ENCODE data around the gene DMRTA1.
"Not testable (repeated sequence)": the region's sequence is repeated elsewhere in the genome, so short reads cannot be mapped to it uniquely, and the experiment has no call there.

Gene DMRTA1

GRCh38 chr9:22463205-22463604 lies 16.6 kb downstream of the DMRTA1 start:
- no peak overlapping the region for H3K9ac ChIP-seq (ENCODE audit: low read length in 2 of 2)
- no peak overlapping the region for H3K4me3 ChIP-seq (ENCODE audit: low read length in 2 of 2)
- H3K27ac ChIP-seq (ENCODE audit: low read length), result no peak overlapping the region
- no peaks in the 10 kb centered on the region for H3K27me3 ChIP-seq (ENCODE audit: control insufficient read depth in 1 of 2, insufficient read depth in 2 of 2, low read length in 2 of 2)
- no peaks in the 10 kb centered on the region for H3K4me1 ChIP-seq (ENCODE audit: control insufficient read depth, insufficient read depth, low read length)
- no peaks in the 10 kb centered on the region for H3K36me3 ChIP-seq (ENCODE audit: control insufficient read depth in 2 of 2, insufficient read depth in 2 of 2, low read length in 2 of 2)
- no peaks in the 10 kb centered on the region for H3K9me3 ChIP-seq (ENCODE audit: control insufficient read depth in 2 of 2, low read length in 2 of 2)

DNA sequence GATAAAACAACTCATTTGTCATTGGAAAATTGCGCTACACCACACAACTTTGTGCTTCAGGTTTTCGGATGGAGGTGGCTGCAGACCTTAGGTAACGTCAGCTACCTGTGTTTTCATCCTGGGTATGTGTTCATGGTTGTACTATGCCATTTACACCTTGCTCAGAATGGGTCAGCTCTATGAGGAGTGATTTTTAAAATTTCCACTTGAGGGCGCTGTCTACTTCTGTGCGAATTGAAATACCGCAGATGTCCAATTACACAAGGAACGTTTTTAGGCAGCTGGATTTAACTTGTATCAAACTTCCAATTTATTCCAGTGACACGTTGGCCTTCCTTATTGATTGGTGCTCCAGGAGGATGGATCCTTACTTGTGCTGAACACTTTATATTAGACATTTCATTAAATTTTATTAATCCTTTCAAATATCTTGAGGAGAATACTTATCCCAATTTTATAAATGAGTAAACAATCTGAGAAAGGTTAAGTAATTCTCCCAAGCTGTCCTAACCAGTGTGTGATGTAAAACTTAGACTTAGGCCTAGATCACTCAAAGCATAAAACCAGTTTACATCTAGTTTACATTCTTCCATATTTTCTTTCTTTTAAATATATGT lies 23.4 kb downstream of the DMRTA1 start:
- H3K9me3 ChIP-seq (ENCODE audit: control insufficient read depth in 2 of 2, low read length in 2 of 2), result no peaks in the 10 kb centered on the region
- no peaks in the 10 kb centered on the region for H3K4me1 ChIP-seq (ENCODE audit: control insufficient read depth, insufficient read depth, low read length)
- H3K36me3 ChIP-seq (ENCODE audit: control insufficient read depth in 2 of 2, insufficient read depth in 2 of 2, low read length in 2 of 2), result no peaks in the 10 kb centered on the region
- no peak overlapping the region for H3K9ac ChIP-seq (ENCODE audit: low read length in 2 of 2)
- H3K27me3 ChIP-seq (ENCODE audit: control insufficient read depth in 1 of 2, insufficient read depth in 2 of 2, low read length in 2 of 2), result no peaks in the 10 kb centered on the region
- H3K27ac ChIP-seq (ENCODE audit: low read length), result no peak overlapping the region
- no peak overlapping the region for H3K4me3 ChIP-seq (ENCODE audit: low read length in 2 of 2)

DNA sequence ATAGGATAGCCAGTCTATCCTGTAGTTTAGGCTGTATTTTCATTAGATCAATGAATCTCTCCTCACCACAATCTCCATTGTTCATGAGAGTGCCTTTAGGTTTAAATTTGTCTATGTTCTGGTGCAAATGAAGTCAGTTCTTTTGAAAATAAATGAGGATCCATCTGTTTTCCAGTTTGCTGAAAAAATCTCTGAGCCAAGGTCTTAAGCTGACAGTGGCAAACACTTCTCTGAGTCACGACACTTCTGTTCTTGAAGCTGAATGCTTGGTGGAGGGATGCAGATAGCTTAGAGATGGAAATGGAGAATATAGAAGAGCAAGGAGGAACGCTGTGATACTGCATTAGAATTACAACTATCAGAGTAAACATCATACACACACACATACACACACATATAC lies 34.9 kb downstream of the DMRTA1 start:
- no peak overlapping the region for H3K27ac ChIP-seq (ENCODE audit: low read length)
- no peaks in the 10 kb centered on the region for H3K4me1 ChIP-seq (ENCODE audit: control insufficient read depth, insufficient read depth, low read length)
- no peak overlapping the region for H3K9ac ChIP-seq (ENCODE audit: low read length in 2 of 2)
- H3K27me3 ChIP-seq (ENCODE audit: control insufficient read depth in 1 of 2, insufficient read depth in 2 of 2, low read length in 2 of 2), result no peaks in the 10 kb centered on the region
- H3K4me3 ChIP-seq (ENCODE audit: low read length in 2 of 2), result no peak overlapping the region
- H3K36me3 ChIP-seq (ENCODE audit: control insufficient read depth in 2 of 2, insufficient read depth in 2 of 2, low read length in 2 of 2), result no peaks in the 10 kb centered on the region
- peaks cover 0 to 5% of the 10 kb centered on the region in 2 donors for H3K9me3 ChIP-seq (ENCODE audit: control insufficient read depth in 2 of 2, low read length in 2 of 2)

GRCh38 chr9:22483528-22484070 lies 37.0 kb downstream of the DMRTA1 start:
- Histone ChIP-seq H3K36me3 (ENCODE audit: control insufficient read depth in 2 of 2, insufficient read depth in 2 of 2, low read length in 2 of 2) (no peaks in the 10 kb centered on the region), H3K4me1 (ENCODE audit: control insufficient read depth, insufficient read depth, low read length) (no peaks in the 10 kb centered on the region), H3K27me3 (ENCODE audit: control insufficient read depth in 1 of 2, insufficient read depth in 2 of 2, low read length in 2 of 2) (no peaks in the 10 kb centered on the region), H3K9me3 (ENCODE audit: control insufficient read depth in 2 of 2, low read length in 2 of 2) (peaks cover 0 to 5% of the 10 kb centered on the region in 2 donors), H3K4me3 (ENCODE audit: low read length in 2 of 2) (no peak overlapping the region), H3K27ac (ENCODE audit: low read length) (no peak overlapping the region), H3K9ac (ENCODE audit: low read length in 2 of 2) (no peak overlapping the region)

- H3K9me3 ChIP-seq (ENCODE audit: control insufficient read depth in 2 of 2, low read length in 2 of 2); H3K27ac ChIP-seq (ENCODE audit: low read length); H3K27me3 ChIP-seq (ENCODE audit: control insufficient read depth in 1 of 2, insufficient read depth in 2 of 2, low read length in 2 of 2); H3K9ac ChIP-seq (ENCODE audit: low read length in 2 of 2); H3K4me1 ChIP-seq (ENCODE audit: control insufficient read depth, insufficient read depth, low read length); H3K4me3 ChIP-seq (ENCODE audit: low read length in 2 of 2); H3K36me3 ChIP-seq (ENCODE audit: control insufficient read depth in 2 of 2, insufficient read depth in 2 of 2, low read length in 2 of 2): not testable (repeated sequence)
Observed at GRCh38 chr9:22496197-22496596, 49.6 kb downstream of the DMRTA1 start.

Measured in stomach smooth muscle (tissue), 2 donors.